ENCODE results near the gene HMGCS1. TPM values are rescaled to one million over a fixed set of nuclear protein-coding genes. Genes with fewer than 3 reads are reported as not detected.

HMGCS1 gene
- total RNA-seq, 2 donors from 2014 or later = 142 to 176 TPM

DNA sequence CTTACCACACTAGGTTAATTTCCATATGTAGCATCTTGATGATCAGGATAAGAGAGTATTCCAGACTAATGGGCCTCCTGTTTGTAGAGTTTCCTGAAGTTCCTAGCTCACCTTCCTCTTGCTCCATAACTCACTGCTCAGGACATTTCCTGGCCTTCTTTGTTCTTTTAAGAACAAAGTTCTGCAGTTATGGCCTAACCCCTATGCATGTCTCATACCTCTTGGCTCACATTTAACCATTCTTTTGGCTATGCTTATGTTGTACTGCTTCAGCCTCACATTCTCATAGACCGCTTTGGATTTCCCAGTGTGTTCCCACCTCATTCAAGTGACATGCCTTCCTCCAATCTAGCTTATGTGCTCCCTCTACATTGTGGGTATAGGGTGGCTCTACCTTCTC is 40.5 kb upstream of the HMGCS1 start:
- Mint-ChIP-seq H3K27me3 (ENCODE audit: insufficient read depth) (peaks cover 12% of the 10 kb centered on the region), H3K9me3 (peaks cover 5% of the 10 kb centered on the region), H3K36me3 (ENCODE audit: low read depth) (no peaks in the 10 kb centered on the region), H3K4me3 (no peak overlapping the region), H3K4me1 (peaks cover 19% of the 10 kb centered on the region), H3K27ac (no peak overlapping the region)
- Histone ChIP-seq H3K4me3 (ENCODE audit: low read length) (no peak overlapping the region), H3K9me3 (ENCODE audit: control insufficient read depth, low read length) (peaks cover 6% of the 10 kb centered on the region), H3K36me3 (ENCODE audit: control insufficient read depth, insufficient read depth, low read length) (no peaks in the 10 kb centered on the region), H3K27me3 (ENCODE audit: control insufficient read depth, insufficient read depth, low read length, poor library complexity, severe bottlenecking) (no peaks in the 10 kb centered on the region), H3K4me1 (ENCODE audit: control insufficient read depth, insufficient read depth, low read length) (peaks cover 10% of the 10 kb centered on the region), H3K27ac (ENCODE audit: low read depth, low read length) (no peak overlapping the region), H3K9ac (ENCODE audit: extremely low read depth, low read length, poor library complexity, severe bottlenecking) (no peak overlapping the region)
- DNase-seq = no peak
- TF ChIP-seq, protein P1, sequence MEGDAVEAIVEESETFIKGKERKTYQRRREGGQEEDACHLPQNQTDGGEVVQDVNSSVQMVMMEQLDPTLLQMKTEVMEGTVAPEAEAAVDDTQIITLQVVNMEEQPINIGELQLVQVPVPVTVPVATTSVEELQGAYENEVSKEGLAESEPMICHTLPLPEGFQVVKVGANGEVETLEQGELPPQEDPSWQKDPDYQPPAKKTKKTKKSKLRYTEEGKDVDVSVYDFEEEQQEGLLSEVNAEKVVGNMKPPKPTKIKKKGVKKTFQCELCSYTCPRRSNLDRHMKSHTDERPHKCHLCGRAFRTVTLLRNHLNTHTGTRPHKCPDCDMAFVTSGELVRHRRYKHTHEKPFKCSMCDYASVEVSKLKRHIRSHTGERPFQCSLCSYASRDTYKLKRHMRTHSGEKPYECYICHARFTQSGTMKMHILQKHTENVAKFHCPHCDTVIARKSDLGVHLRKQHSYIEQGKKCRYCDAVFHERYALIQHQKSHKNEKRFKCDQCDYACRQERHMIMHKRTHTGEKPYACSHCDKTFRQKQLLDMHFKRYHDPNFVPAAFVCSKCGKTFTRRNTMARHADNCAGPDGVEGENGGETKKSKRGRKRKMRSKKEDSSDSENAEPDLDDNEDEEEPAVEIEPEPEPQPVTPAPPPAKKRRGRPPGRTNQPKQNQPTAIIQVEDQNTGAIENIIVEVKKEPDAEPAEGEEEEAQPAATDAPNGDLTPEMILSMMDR (conservative IDR thresholded peaks at IDR 0.05) = no peak
- 100% methylated on average over 1 of the region's 1 CpG for WGBS, 2 experiments (ENCODE audit: insufficient coverage in 1 of 2, insufficient read length in 1 of 2)

- no peak for DNase-seq
- Histone ChIP-seq H3K36me3 (ENCODE audit: control insufficient read depth, insufficient read depth, low read length) (no peaks in the 10 kb centered on the region), H3K27ac (ENCODE audit: low read depth, low read length) (no peak overlapping the region), H3K27me3 (ENCODE audit: control insufficient read depth, insufficient read depth, low read length, poor library complexity, severe bottlenecking) (no peaks in the 10 kb centered on the region), H3K9me3 (ENCODE audit: control insufficient read depth, low read length) (peaks cover under 1% of the 10 kb centered on the region), H3K4me1 (ENCODE audit: control insufficient read depth, insufficient read depth, low read length) (peaks cover 16% of the 10 kb centered on the region), H3K4me3 (ENCODE audit: low read length) (no peak overlapping the region), H3K9ac (ENCODE audit: extremely low read depth, low read length, poor library complexity, severe bottlenecking) (no peak overlapping the region)
- no peak overlapping the region for H3K4me3 Mint-ChIP-seq
- TF ChIP-seq, protein P1 (conservative IDR thresholded peaks at IDR 0.05) = no peak
- H3K9me3 Mint-ChIP-seq = peaks cover 2% of the 10 kb centered on the region
- H3K27me3 Mint-ChIP-seq (ENCODE audit: insufficient read depth) = peaks cover 12% of the 10 kb centered on the region
- H3K36me3 Mint-ChIP-seq (ENCODE audit: low read depth) = no peaks in the 10 kb centered on the region
- WGBS, 2 experiments (ENCODE audit: insufficient coverage in 1 of 2, insufficient read length in 1 of 2) = 97 to 100% methylated on average over 1 to 2 of the region's 2 CpGs
- peaks cover 25% of the 10 kb centered on the region for H3K4me1 Mint-ChIP-seq
- H3K27ac Mint-ChIP-seq = no peak overlapping the region
These were observed 39.7 kb upstream of the HMGCS1 start for GRCh38 chr5:43352915-43353314.

DNA sequence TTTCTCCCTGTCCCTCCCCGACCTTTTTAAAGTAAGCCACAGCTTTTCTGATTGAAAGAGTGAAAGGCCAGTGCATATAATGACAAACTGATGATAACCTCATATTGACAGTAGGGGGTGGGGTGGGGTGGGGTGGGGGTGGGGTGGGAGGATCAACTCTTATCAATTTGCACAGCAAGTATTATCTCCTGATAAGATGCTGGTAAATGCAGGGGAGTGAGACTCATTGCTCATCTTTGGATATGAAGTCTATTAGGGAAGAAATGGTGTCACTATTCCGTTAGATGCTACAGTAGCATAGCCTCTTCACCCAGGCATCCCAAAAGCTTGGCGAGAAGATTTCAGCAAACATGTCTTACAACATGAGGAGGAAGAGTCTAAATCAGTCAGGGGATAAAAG is 38.9 kb upstream of the HMGCS1 start:
- peaks cover 11% of the 10 kb centered on the region for H3K27me3 Mint-ChIP-seq (ENCODE audit: insufficient read depth)
- H3K36me3 Mint-ChIP-seq (ENCODE audit: low read depth) = no peaks in the 10 kb centered on the region
- TF ChIP-seq, protein P1 (conservative IDR thresholded peaks at IDR 0.05) = no peak
- peaks cover 19% of the 10 kb centered on the region for H3K4me1 ChIP-seq (ENCODE audit: control insufficient read depth, insufficient read depth, low read length)
- WGBS, 2 experiments (ENCODE audit: insufficient coverage in 1 of 2, insufficient read length in 1 of 2) = 83 to 92% methylated on average over 1 to 3 of the region's 3 CpGs
- H3K9ac ChIP-seq (ENCODE audit: extremely low read depth, low read length, poor library complexity, severe bottlenecking) = no peak overlapping the region
- no peak overlapping the region for H3K4me3 Mint-ChIP-seq
- peaks cover 30% of the 10 kb centered on the region for H3K4me1 Mint-ChIP-seq
- no peaks in the 10 kb centered on the region for H3K9me3 ChIP-seq (ENCODE audit: control insufficient read depth, low read length)
- no peak overlapping the region for H3K4me3 ChIP-seq (ENCODE audit: low read length)
- no peaks in the 10 kb centered on the region for H3K27me3 ChIP-seq (ENCODE audit: control insufficient read depth, insufficient read depth, low read length, poor library complexity, severe bottlenecking)
- no peak overlapping the region for H3K27ac Mint-ChIP-seq
- H3K36me3 ChIP-seq (ENCODE audit: control insufficient read depth, insufficient read depth, low read length) = no peaks in the 10 kb centered on the region
- H3K27ac ChIP-seq (ENCODE audit: low read depth, low read length) = no peak overlapping the region
- no peak for DNase-seq
- H3K9me3 Mint-ChIP-seq = peaks cover under 1% of the 10 kb centered on the region
